ENCODE measurements around the gene WHAMM.

WHAMM gene

DNA sequence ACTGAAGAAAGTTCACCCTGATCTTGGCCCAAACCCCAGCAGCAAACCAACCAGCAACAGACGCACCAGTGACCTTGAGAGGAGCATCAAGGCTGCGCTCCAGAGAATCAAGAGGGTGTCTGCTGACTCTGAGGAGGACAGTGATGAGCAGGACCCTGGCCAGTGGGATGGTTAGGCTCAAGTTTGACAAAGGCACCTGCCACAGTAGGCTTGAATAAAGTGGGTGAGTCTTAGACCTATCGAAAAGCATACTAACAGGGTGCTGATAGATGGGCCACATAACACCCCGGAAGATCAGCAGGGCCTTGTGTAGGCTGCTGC, 23.9 kb downstream of the WHAMM start:
- no peak for ATAC-seq
- TF ChIP-seq ZC3H10 (CRISPR knock-in tag; IDR thresholded peaks at IDR 0.05) (no peak), ARNTL (CRISPR knock-in tag; IDR thresholded peaks at IDR 0.05; ENCODE audit: borderline replicate concordance, low read depth) (no peak), ESRRG (CRISPR knock-in tag; IDR thresholded peaks at IDR 0.05) (no peak), CSDC2 (CRISPR knock-in tag; IDR thresholded peaks at IDR 0.05) (no peak), RARB (CRISPR knock-in tag; IDR thresholded peaks at IDR 0.05) (no peak), PATZ1 (CRISPR knock-in tag; IDR thresholded peaks at IDR 0.05; ENCODE audit: borderline replicate concordance) (no peak), PPARA (CRISPR knock-in tag; IDR thresholded peaks at IDR 0.05; ENCODE audit: borderline replicate concordance) (no peak), ZFP3 (CRISPR knock-in tag; IDR thresholded peaks at IDR 0.05) (no peak), GLIS3 (CRISPR knock-in tag; IDR thresholded peaks at IDR 0.05) (no peak), OSR1 (CRISPR knock-in tag; IDR thresholded peaks at IDR 0.05) (no peak)
- TF ChIP-seq, protein P1, sequence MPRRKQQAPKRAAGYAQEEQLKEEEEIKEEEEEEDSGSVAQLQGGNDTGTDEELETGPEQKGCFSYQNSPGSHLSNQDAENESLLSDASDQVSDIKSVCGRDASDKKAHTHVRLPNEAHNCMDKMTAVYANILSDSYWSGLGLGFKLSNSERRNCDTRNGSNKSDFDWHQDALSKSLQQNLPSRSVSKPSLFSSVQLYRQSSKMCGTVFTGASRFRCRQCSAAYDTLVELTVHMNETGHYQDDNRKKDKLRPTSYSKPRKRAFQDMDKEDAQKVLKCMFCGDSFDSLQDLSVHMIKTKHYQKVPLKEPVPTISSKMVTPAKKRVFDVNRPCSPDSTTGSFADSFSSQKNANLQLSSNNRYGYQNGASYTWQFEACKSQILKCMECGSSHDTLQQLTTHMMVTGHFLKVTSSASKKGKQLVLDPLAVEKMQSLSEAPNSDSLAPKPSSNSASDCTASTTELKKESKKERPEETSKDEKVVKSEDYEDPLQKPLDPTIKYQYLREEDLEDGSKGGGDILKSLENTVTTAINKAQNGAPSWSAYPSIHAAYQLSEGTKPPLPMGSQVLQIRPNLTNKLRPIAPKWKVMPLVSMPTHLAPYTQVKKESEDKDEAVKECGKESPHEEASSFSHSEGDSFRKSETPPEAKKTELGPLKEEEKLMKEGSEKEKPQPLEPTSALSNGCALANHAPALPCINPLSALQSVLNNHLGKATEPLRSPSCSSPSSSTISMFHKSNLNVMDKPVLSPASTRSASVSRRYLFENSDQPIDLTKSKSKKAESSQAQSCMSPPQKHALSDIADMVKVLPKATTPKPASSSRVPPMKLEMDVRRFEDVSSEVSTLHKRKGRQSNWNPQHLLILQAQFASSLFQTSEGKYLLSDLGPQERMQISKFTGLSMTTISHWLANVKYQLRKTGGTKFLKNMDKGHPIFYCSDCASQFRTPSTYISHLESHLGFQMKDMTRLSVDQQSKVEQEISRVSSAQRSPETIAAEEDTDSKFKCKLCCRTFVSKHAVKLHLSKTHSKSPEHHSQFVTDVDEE (CRISPR knock-in tag; IDR thresholded peaks at IDR 0.05): no peak
- TF ChIP-seq, protein P2, sequence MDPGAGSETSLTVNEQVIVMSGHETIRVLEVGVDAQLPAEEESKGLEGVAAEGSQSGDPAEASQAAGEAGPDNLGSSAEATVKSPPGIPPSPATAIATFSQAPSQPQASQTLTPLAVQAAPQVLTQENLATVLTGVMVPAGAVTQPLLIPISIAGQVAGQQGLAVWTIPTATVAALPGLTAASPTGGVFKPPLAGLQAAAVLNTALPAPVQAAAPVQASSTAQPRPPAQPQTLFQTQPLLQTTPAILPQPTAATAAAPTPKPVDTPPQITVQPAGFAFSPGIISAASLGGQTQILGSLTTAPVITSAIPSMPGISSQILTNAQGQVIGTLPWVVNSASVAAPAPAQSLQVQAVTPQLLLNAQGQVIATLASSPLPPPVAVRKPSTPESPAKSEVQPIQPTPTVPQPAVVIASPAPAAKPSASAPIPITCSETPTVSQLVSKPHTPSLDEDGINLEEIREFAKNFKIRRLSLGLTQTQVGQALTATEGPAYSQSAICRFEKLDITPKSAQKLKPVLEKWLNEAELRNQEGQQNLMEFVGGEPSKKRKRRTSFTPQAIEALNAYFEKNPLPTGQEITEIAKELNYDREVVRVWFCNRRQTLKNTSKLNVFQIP (CRISPR knock-in tag; IDR thresholded peaks at IDR 0.05; ENCODE audit: borderline replicate concordance, low read depth): no peak

DNA sequence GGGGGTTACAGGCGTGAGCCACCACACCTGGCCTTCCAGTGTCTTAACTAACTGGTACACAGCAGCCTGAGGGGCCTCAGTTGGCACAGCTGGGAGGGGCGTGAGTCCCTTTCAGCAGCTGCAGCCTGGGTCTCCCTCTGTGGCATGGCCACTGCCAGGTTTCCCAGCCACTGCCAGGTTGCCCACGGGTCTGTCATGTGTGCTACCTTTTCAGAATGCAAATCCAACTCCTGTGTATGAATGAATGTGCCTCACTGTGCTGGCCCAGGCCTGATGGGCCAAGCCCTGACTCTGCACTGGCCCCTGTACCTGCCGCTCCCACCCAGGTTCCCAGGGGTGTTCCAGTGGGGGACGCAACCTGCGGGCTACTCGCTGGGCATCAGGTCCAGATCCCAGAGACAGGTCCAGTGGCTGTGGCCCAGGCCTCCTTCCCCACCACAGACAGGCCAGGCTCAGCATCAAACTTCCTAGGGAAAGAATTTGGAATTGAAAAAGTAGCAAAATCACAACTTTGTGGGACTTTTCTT, 26.0 kb downstream of the WHAMM start:
- no peak for ATAC-seq
- TF ChIP-seq PATZ1 (CRISPR knock-in tag; IDR thresholded peaks at IDR 0.05; ENCODE audit: borderline replicate concordance) (no peak), ZC3H10 (CRISPR knock-in tag; IDR thresholded peaks at IDR 0.05) (no peak)

GRCh38 chr15:82838096-82838735, 28.8 kb downstream of the WHAMM start:
- TF ChIP-seq TCF4 (CRISPR knock-in tag; IDR thresholded peaks at IDR 0.05; ENCODE audit: borderline replicate concordance) (no peak), OSR1 (CRISPR knock-in tag; IDR thresholded peaks at IDR 0.05) (no peak), ESRRG (CRISPR knock-in tag; IDR thresholded peaks at IDR 0.05) (no peak), ZNF565 (CRISPR knock-in tag; conservative IDR thresholded peaks at IDR 0.05; ENCODE audit: low read depth) (no peak), RARB (CRISPR knock-in tag; IDR thresholded peaks at IDR 0.05) (no peak), ZC3H10 (CRISPR knock-in tag; IDR thresholded peaks at IDR 0.05) (no peak), SNAI2 (CRISPR knock-in tag; IDR thresholded peaks at IDR 0.05) (no peak)
- TF ChIP-seq, protein P2 (CRISPR knock-in tag; IDR thresholded peaks at IDR 0.05; ENCODE audit: borderline replicate concordance, low read depth): no peak
- TF ChIP-seq, protein P1 (CRISPR knock-in tag; IDR thresholded peaks at IDR 0.05): no peak
- no peak; the same call in 2 of the 3 replicates for ATAC-seq

Measured in SK-N-SH treated with all-trans-retinoic acid at 6 μM for 48 hours (cell line).